Measurements from ENCODE around the gene AKNA.

The AKNA gene

DNA sequence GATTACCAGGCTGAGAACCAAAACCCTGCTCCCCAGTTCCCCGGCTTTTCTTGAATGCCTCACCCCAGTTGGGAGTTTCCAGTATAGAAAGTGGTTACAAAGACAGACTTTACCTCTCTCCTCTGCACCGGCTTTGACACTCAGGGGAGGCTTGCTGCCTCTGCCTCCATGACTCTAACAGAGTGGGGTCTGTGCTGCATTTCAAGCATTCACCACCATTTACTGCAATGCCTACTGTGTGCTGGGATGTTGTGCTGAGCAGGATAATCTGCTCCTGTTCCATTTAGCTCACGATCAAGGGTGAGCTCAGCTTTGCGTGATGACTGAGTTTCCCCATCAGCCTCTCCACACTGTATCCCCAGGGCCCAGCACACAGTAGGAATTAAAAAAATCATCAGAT is 39.9 kb upstream of the AKNA start:
- Histone ChIP-seq H3K36me3 (ENCODE audit: insufficient read depth, low read length) (peaks cover 12% of the 10 kb centered on the region), H3K27me3 (ENCODE audit: control insufficient read depth in 1 of 2, insufficient read depth in 2 of 2, low read length in 2 of 2) (no peaks in the 10 kb centered on the region), H3K4me3 (ENCODE audit: low read depth in 1 of 2, low read length in 2 of 2) (no peak overlapping the region), H3K4me1 (ENCODE audit: insufficient read depth, low read length) (no peaks in the 10 kb centered on the region), H3K9me3 (ENCODE audit: low read length) (no peaks in the 10 kb centered on the region), H3K27ac (ENCODE audit: low read depth, low read length) (no peak overlapping the region), H3K9ac (ENCODE audit: low read length) (no peak overlapping the region)

DNA sequence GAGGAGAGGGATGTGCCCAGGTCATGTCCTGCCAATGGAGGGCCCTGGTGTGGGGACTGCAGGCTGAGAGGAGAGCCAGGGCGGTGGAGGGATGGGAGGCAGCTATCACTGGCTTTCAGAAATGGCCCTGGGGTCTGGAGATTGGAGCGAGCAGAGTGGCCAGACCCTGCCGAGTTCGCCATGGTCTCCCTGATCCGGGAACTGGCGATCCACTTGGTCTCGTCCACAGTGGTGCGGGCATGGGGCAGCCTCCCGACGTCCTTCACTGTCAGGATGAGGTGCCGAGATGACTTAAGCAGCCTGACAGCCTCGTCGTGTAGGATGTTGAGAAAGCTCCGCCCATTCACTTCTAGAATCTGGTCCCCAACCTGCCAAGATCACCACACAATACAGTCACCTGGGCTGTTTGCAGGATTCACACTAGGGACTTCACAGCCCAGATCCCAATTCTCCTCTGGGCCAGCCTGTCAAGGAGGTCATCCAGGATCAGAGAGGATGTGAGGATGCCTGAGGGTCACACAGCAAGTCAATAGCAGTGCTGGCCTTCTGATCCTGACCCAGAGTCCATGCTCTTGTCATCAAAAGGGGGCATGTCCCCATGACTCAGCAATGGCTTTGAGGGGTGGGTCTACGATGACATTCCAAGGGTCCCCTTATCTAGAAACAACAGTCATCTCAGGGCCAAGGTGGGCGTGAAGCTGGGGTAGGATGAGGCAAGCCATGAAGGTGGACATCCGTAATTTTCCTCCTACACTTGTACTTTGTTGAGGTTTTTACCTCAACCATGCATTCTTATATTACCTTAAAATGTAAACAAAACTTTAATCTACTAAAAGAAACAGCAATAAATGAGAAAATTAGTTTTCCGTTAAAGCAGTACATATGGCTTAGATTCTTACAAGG is 38.5 kb upstream of the AKNA start:
- peaks cover 15% of the 10 kb centered on the region for H3K36me3 ChIP-seq (ENCODE audit: insufficient read depth, low read length)
- H3K9ac ChIP-seq (ENCODE audit: low read length), result no peak overlapping the region
- no peaks in the 10 kb centered on the region for H3K27me3 ChIP-seq (ENCODE audit: control insufficient read depth in 1 of 2, insufficient read depth in 2 of 2, low read length in 2 of 2)
- H3K27ac ChIP-seq (ENCODE audit: low read depth, low read length), result no peak overlapping the region
- H3K4me1 ChIP-seq (ENCODE audit: insufficient read depth, low read length), result no peaks in the 10 kb centered on the region
- H3K4me3 ChIP-seq (ENCODE audit: low read depth in 1 of 2, low read length in 2 of 2), result no peak overlapping the region
- no peaks in the 10 kb centered on the region for H3K9me3 ChIP-seq (ENCODE audit: low read length)

DNA sequence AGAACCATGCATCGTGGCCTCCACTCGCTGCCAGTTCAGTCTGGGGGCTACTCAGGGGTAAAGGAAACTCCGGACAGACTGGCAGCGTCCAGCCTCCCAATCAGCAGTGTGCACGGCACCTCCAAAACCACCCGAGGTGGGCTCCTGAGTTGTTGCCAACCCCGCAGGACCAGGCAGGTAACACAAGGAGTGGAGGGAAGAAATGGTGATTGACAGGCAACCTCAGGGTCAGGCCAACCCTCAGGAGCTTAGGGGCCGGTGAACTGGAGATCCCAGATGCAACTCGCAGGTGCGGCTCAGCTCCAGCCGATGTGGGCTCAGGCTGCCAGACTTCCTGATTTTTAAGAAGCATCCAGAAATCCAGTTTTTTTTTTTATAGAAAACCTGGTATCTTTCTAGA is 37.3 kb upstream of the AKNA start:
- H3K9me3 ChIP-seq (ENCODE audit: low read length), result no peaks in the 10 kb centered on the region
- no peak overlapping the region for H3K27ac ChIP-seq (ENCODE audit: low read depth, low read length)
- no peak overlapping the region for H3K9ac ChIP-seq (ENCODE audit: low read length)
- H3K4me1 ChIP-seq (ENCODE audit: insufficient read depth, low read length), result no peaks in the 10 kb centered on the region
- no peak overlapping the region for H3K4me3 ChIP-seq (ENCODE audit: low read depth in 1 of 2, low read length in 2 of 2)
- peaks cover 24% of the 10 kb centered on the region for H3K36me3 ChIP-seq (ENCODE audit: insufficient read depth, low read length)
- no peaks in the 10 kb centered on the region for H3K27me3 ChIP-seq (ENCODE audit: control insufficient read depth in 1 of 2, insufficient read depth in 2 of 2, low read length in 2 of 2)

DNA sequence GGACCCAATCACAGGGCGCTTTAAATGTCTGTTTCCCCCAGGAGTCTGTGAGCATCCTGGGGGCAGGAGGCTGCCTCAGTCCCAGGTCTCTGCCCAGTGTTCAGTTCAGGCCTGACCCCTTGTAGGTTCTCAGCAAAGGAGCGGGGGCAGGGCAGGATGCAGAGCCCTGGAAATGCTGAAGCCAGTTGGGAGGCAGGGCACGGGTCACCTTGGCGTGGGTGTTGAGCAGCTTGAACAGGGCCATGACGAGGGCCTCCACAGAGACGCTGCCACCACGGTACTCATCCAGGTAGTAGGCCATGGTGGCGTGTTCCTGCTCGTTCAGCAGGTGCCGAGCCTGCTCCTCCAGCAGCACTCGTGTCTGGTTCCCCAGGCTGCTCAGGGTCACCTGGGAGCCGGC is 36.3 kb upstream of the AKNA start:
- no peak overlapping the region for H3K9ac ChIP-seq (ENCODE audit: low read length)

DNA sequence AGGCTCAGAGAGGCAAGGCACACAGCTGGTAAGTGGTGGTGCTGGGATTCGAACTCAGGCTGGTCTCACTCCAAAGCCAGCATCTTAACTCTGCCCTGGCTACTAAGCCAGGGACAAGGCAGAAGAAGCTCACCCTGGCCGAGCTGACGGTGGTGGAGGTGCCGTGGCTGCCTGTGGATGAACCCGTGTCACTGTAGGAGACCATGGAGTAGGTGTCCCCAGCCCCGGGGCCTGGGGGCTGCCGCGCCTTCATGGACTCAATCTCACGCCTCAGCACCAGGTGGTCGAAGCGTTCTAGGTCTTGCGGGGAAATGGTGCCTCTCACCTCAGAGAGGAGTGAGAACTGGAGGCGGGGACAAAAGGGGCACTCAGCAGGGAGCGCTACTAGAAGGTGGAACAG is 35.4 kb upstream of the AKNA start:
- H3K36me3 ChIP-seq (ENCODE audit: insufficient read depth, low read length), result peaks cover 28% of the 10 kb centered on the region
- no peak overlapping the region for H3K9ac ChIP-seq (ENCODE audit: low read length)
- no peaks in the 10 kb centered on the region for H3K9me3 ChIP-seq (ENCODE audit: low read length)
- no peak overlapping the region for H3K4me3 ChIP-seq (ENCODE audit: low read depth in 1 of 2, low read length in 2 of 2)
- no peaks in the 10 kb centered on the region for H3K27me3 ChIP-seq (ENCODE audit: control insufficient read depth in 1 of 2, insufficient read depth in 2 of 2, low read length in 2 of 2)
- no peaks in the 10 kb centered on the region for H3K4me1 ChIP-seq (ENCODE audit: insufficient read depth, low read length)
- no peak overlapping the region for H3K27ac ChIP-seq (ENCODE audit: low read depth, low read length)

More for the DNA sequence above, 36.3 kb upstream of the AKNA start:
- Histone ChIP-seq H3K36me3 (ENCODE audit: insufficient read depth, low read length) (peaks cover 24% of the 10 kb centered on the region), H3K27me3 (ENCODE audit: control insufficient read depth in 1 of 2, insufficient read depth in 2 of 2, low read length in 2 of 2) (no peaks in the 10 kb centered on the region), H3K4me3 (ENCODE audit: low read depth in 1 of 2, low read length in 2 of 2) (no peak overlapping the region), H3K4me1 (ENCODE audit: insufficient read depth, low read length) (no peaks in the 10 kb centered on the region), H3K9me3 (ENCODE audit: low read length) (no peaks in the 10 kb centered on the region), H3K27ac (ENCODE audit: low read depth, low read length) (no peak overlapping the region)

DNA sequence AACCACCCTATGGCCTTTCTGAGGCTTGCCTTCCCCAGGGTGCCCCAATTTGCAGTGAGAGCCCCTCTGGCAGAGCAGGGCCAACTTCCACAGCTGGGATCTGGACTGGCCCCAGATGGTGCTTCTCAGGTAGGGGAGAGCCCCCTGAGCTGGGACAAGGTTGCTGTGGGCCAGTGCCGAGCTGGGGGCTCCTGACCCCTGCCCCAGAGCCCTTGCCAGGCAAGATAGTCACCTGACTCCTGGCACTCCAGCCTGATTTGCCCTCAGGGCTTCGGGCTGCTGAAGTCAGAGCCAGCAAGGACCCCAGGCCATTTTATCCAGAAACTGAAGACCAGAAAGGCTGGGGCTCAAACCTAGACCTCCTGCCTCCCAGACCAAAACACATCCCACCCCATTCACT is 33.4 kb upstream of the AKNA start:
- Histone ChIP-seq H3K9ac (ENCODE audit: low read length) (no peak overlapping the region), H3K36me3 (ENCODE audit: insufficient read depth, low read length) (peaks cover 28% of the 10 kb centered on the region), H3K9me3 (ENCODE audit: low read length) (no peaks in the 10 kb centered on the region), H3K4me1 (ENCODE audit: insufficient read depth, low read length) (no peaks in the 10 kb centered on the region), H3K4me3 (ENCODE audit: low read depth in 1 of 2, low read length in 2 of 2) (no peak overlapping the region), H3K27me3 (ENCODE audit: control insufficient read depth in 1 of 2, insufficient read depth in 2 of 2, low read length in 2 of 2) (no peaks in the 10 kb centered on the region), H3K27ac (ENCODE audit: low read depth, low read length) (no peak overlapping the region)

DNA sequence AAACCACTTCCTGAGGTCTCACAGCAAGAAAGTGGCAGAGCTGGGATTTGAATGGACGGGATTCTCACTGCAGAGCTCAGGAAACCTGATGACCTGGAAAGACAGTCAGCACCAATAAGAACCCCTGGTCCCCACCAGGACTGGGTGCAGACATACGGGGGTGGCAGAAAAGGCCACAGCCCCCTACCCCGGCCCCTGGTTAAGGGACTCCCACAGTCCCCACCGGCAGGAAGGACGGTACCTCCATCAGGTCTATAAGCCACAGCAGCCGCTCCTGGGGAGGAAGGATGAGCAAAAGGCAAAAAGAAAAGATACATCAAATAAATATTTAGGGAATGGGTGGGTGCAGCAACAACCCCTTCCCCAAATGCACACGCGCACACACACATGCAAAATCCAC is 32.0 kb upstream of the AKNA start:
- Histone ChIP-seq H3K27me3 (ENCODE audit: control insufficient read depth in 1 of 2, insufficient read depth in 2 of 2, low read length in 2 of 2) (no peaks in the 10 kb centered on the region), H3K36me3 (ENCODE audit: insufficient read depth, low read length) (peaks cover 28% of the 10 kb centered on the region), H3K9me3 (ENCODE audit: low read length) (no peaks in the 10 kb centered on the region)

DNA sequence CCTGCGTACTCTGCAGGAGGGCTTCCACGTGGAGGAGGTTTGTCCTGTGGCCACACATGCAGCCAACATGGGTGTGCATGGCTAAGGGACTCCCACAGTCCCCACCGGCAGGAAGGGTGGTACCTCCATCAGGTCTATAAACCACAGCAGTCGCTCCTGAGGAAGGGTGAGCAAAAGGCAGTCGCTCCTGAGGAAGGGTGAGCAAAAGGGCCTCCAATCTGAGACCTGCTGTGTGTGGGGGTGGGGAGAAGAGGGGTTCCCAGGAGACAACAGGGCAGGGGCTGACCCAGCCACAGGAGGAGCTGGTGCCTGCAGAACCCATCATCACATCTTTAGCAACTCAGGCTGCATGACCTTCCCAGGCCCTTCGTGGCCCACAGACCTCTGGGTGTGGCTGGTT is 30.3 kb upstream of the AKNA start:
- Histone ChIP-seq H3K9ac (ENCODE audit: low read length) (no peak overlapping the region), H3K36me3 (ENCODE audit: insufficient read depth, low read length) (peaks cover 19% of the 10 kb centered on the region), H3K4me1 (ENCODE audit: insufficient read depth, low read length) (peaks cover 13% of the 10 kb centered on the region), H3K9me3 (ENCODE audit: low read length) (no peaks in the 10 kb centered on the region), H3K27ac (ENCODE audit: low read depth, low read length) (no peak overlapping the region), H3K4me3 (ENCODE audit: low read depth in 1 of 2, low read length in 2 of 2) (no peak overlapping the region), H3K27me3 (ENCODE audit: control insufficient read depth in 1 of 2, insufficient read depth in 2 of 2, low read length in 2 of 2) (no peaks in the 10 kb centered on the region)

More for the DNA sequence above, 32.0 kb upstream of the AKNA start:
- H3K4me1 ChIP-seq (ENCODE audit: insufficient read depth, low read length), result no peaks in the 10 kb centered on the region
- H3K27ac ChIP-seq (ENCODE audit: low read depth, low read length), result no peak overlapping the region
- H3K9ac ChIP-seq (ENCODE audit: low read length), result no peak overlapping the region
- H3K4me3 ChIP-seq (ENCODE audit: low read depth in 1 of 2, low read length in 2 of 2), result no peak overlapping the region

DNA sequence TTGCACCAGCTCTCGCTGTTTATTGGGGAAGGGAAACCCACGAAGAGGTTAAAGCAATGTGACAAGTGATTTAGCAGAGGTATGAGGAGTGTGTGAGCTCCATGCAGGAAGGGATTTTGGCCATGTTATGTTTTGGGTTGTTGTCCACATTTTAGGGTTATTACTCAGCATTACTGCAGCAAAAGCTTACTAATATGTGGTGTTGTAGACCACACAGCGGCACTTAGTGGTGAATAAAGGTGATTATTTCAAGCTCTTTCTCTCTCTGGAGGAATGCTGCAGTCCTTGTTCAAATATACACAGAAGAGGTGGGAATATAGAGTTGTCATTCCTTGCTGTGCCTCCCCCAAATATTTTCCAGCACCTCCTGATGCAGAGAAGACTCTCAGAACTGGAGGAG is 29.7 kb upstream of the AKNA start:
- Histone ChIP-seq H3K9me3 (ENCODE audit: low read length) (no peaks in the 10 kb centered on the region), H3K36me3 (ENCODE audit: insufficient read depth, low read length) (peaks cover 16% of the 10 kb centered on the region), H3K4me1 (ENCODE audit: insufficient read depth, low read length) (peaks cover 13% of the 10 kb centered on the region), H3K4me3 (ENCODE audit: low read depth in 1 of 2, low read length in 2 of 2) (no peak overlapping the region), H3K9ac (ENCODE audit: low read length) (no peak overlapping the region), H3K27me3 (ENCODE audit: control insufficient read depth in 1 of 2, insufficient read depth in 2 of 2, low read length in 2 of 2) (no peaks in the 10 kb centered on the region), H3K27ac (ENCODE audit: low read depth, low read length) (no peak overlapping the region)

DNA sequence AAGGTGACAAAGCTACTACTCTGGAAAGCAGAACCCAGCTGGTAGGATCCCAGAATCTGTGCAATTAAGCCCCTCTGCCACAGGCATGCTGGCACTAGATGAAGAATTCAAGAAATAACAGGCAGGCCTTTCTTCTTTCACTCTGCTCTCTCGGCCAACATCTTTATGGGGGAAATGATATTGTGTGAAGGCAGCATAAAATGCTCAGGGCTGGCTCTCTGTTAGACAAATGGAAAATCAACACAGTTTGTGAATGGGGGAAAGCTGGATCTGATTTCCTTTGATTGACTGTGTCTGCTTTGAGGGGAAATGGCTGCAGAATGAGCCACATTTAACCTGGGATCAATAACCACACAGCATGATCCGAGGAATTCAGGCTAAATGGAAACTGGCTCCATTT is 29.1 kb upstream of the AKNA start:
- Histone ChIP-seq H3K9me3 (ENCODE audit: low read length) (no peaks in the 10 kb centered on the region), H3K27ac (ENCODE audit: low read depth, low read length) (no peak overlapping the region), H3K27me3 (ENCODE audit: control insufficient read depth in 1 of 2, insufficient read depth in 2 of 2, low read length in 2 of 2) (no peaks in the 10 kb centered on the region), H3K36me3 (ENCODE audit: insufficient read depth, low read length) (peaks cover 13% of the 10 kb centered on the region), H3K9ac (ENCODE audit: low read length) (no peak overlapping the region), H3K4me1 (ENCODE audit: insufficient read depth, low read length) (peaks cover 13% of the 10 kb centered on the region), H3K4me3 (ENCODE audit: low read depth in 1 of 2, low read length in 2 of 2) (no peak overlapping the region)

DNA sequence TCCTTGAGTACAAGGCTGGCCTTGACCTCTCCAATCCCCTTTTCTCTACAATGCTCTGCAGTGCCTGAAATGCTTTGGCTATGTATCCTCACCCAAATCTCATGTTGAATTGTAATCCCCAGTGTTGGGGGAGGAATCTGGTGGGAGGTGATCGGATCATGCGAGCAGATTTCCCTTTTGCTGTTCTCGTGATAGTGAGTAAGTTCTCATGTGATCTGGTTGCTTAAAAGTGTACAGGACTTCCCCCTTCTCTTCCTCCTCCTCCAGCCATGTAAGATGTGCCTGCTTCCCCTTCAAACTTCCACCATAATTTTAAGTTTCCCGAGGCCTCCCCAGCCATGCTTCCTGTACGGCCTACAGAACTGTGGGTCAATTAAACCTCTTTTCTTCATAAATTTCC is 28.5 kb upstream of the AKNA start:
- H3K27me3 ChIP-seq (ENCODE audit: control insufficient read depth in 1 of 2, insufficient read depth in 2 of 2, low read length in 2 of 2), result no peaks in the 10 kb centered on the region
- H3K9me3 ChIP-seq (ENCODE audit: low read length), result no peaks in the 10 kb centered on the region
- no peak overlapping the region for H3K9ac ChIP-seq (ENCODE audit: low read length)
- peaks cover 13% of the 10 kb centered on the region for H3K36me3 ChIP-seq (ENCODE audit: insufficient read depth, low read length)
- H3K4me3 ChIP-seq (ENCODE audit: low read depth in 1 of 2, low read length in 2 of 2), result no peak overlapping the region
- peaks cover 13% of the 10 kb centered on the region for H3K4me1 ChIP-seq (ENCODE audit: insufficient read depth, low read length)
- H3K27ac ChIP-seq (ENCODE audit: low read depth, low read length), result no peak overlapping the region

DNA sequence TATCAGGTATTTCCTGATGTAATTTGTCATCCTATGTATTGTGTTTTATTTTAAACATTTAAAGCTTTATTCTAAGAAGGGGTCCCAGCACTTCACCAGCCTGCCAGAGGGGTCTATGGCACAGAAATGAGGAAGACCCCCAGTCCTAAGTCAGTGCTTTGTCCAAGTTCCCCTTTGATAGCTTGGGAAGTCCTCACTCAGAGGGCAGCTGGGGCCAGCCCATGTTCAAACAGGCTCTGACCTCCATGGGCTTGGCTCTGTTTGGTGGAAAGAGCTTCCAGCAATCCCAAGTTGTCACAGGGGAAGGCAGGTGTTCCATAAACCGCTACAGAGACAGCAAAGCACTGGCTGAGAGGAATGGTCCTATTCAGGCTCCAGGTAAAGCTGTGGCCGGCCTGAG is 26.6 kb upstream of the AKNA start:
- Histone ChIP-seq H3K4me1 (ENCODE audit: insufficient read depth, low read length) (peaks cover 13% of the 10 kb centered on the region), H3K27ac (ENCODE audit: low read depth, low read length) (no peak overlapping the region), H3K9ac (ENCODE audit: low read length) (no peak overlapping the region), H3K36me3 (ENCODE audit: insufficient read depth, low read length) (peaks cover 5% of the 10 kb centered on the region), H3K4me3 (ENCODE audit: low read depth in 1 of 2, low read length in 2 of 2) (no peak overlapping the region), H3K27me3 (ENCODE audit: control insufficient read depth in 1 of 2, insufficient read depth in 2 of 2, low read length in 2 of 2) (no peaks in the 10 kb centered on the region), H3K9me3 (ENCODE audit: low read length) (no peaks in the 10 kb centered on the region)
